Activated naive CD8-positive, alpha-beta T cell treated with anti-CD3 and anti-CD28 coated beads, Interleukin-2, amount 10 ng/mL, durations not matched to agents 7 days and 5 days (primary cell): ENCODE data around the gene ODC1. TPM values are rescaled to one million over a fixed set of nuclear protein-coding genes. Genes with fewer than 3 reads are reported as not detected.
A peak's percentile ranks its signal among the peaks of the same experiment; 100 is the strongest.
"Not testable (repeated sequence)": the region's sequence is repeated elsewhere in the genome, so short reads cannot be mapped to it uniquely, and the experiment has no call there.

ENCODE experiments used
- ATAC-seq: fragments of 150-1000 bp; cut with Tn5 transposase; one replicate; pipeline ENCODE4 v1.10.0; 2021; ENCODE audit warnings: low read depth, moderate library complexity
- POLR2A ChIA-PET: fragments of 350-600 bp; sonication (Branson Sonifier 250); formaldehyde crosslinking; loops from one replicate; lab custom pipeline; 2021; ENCODE audit warnings: antibody characterized with exemption; lab: Charles Lee
- DNase-seq: peaks from one replicate; pipeline ENCODE4 v3.0.0; 2021
- H3K27ac Mint-ChIP-seq: one replicate; pipeline ENCODE4 v1.8.0; 2022; ENCODE audit warnings: mild to moderate bottlenecking, mixed read lengths
- H3K27me3 Mint-ChIP-seq: one replicate; pipeline ENCODE4 v1.8.0; 2022; ENCODE audit warnings: mild to moderate bottlenecking, moderate library complexity, mixed read lengths
- H3K36me3 Mint-ChIP-seq: one replicate; pipeline ENCODE4 v1.8.0; 2021; ENCODE audit warnings: mild to moderate bottlenecking, mixed read lengths
- H3K4me1 Mint-ChIP-seq: one replicate; pipeline ENCODE4 v1.8.0; 2021; ENCODE audit warnings: mixed read lengths
- H3K4me3 Mint-ChIP-seq: one replicate; pipeline ENCODE4 v1.8.0; 2022; ENCODE audit warnings: mild to moderate bottlenecking, moderate library complexity, mixed read lengths
- H3K9me3 Mint-ChIP-seq: one replicate; pipeline ENCODE4 v1.8.0; 2021; ENCODE audit warnings: mixed read lengths
- total RNA-seq, 2 experiments: library from RNA; stranded (reverse); gene quantifications; one replicate each; pipeline ENCODE4 v1.2.3, GENCODE V29; 2021

The ODC1 gene
- total RNA-seq: 10 to 100 TPM; 42.0 to 43.8 TPM

DNA sequence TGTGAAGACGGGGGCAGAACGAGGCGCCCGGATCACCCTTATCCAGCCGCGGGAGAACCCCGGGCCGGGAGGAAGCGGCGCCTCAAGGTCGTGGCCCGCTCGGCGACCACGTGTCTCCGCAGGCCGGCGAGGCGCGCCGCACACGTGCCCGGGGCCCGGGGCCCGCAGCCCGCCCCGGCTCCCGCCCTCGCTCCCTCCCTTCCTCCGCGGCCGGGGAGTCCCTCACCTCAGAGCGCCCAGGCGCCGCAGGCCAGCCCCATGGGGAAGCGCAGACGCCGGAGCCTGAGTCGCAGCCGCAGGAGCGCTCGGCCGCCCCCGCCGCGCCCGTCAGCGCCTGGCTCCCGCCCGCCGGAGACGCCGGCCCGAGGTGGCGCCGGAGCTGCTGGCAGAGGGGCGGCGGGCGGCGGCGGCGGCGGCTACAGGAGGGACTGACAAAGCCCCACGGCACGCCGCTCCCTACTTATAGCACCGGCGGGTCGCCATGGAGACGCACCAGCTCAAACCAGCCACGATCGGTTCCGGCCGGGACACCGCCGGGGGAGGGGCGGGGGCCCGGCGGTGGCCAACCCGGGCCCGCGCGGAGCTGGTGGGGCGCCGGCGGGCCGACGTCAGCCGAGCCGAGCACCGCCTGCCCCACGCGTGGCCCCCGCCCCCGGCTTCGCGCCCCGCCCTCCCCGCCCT lies at the start of gene ODC1:
Gene ODC1, minus strand, starts transcription at position 433 of the 681 bp plus-strand sequence. CDS start 3,295 bp downstream, outside the sequence.
- POLR2A ChIA-PET: interaction anchor here (1.0 to 2.1 kb wide), 11 partner anchors 11 to 329 kb away, joined by 3 to 11 read pairs (median 4); partner anchors contain the start of gene NOL10
- DNase-seq (peak; percentile 93), ATAC-seq (peak; percentile 84)
- no peaks in the 10 kb centered on the region for H3K27me3 Mint-ChIP-seq
- H3K4me3 Mint-ChIP-seq: peak within 1 kb of the TSS; percentile 97
- peaks cover 15% of the 10 kb centered on the region for H3K36me3 Mint-ChIP-seq
- H3K27ac Mint-ChIP-seq: peak within 1 kb of the TSS; percentile 94
- peaks cover 31% of the 10 kb centered on the region for H3K4me1 Mint-ChIP-seq
- no peaks in the 10 kb centered on the region for H3K9me3 Mint-ChIP-seq

- Mint-ChIP-seq H3K9me3 (no peaks in the 10 kb centered on the region), H3K4me1 (peaks cover 7% of the 10 kb centered on the region), H3K27ac (no peak overlapping the region), H3K36me3 (no peaks in the 10 kb centered on the region), H3K4me3 (no peak overlapping the region), H3K27me3 (peaks cover 20% of the 10 kb centered on the region)
- ATAC-seq (no peak), DNase-seq (no peak)
- POLR2A ChIA-PET: no interaction called here
Measured at GRCh38 chr2:10497797-10498251, 49.7 kb upstream of the ODC1 start.

- ATAC-seq: no peak
- Mint-ChIP-seq H3K9me3 (peaks cover 2% of the 10 kb centered on the region), H3K36me3 (peaks cover 4% of the 10 kb centered on the region), H3K27me3 (peaks cover 26% of the 10 kb centered on the region), H3K4me3 (no peak overlapping the region), H3K4me1 (peaks cover 7% of the 10 kb centered on the region), H3K27ac (no peak overlapping the region)
- POLR2A ChIA-PET: no interaction called here
- DNase-seq: no peak
Measured at GRCh38 chr2:10495988-10496313, 47.8 kb upstream of the ODC1 start.

- Mint-ChIP-seq H3K4me1 (peaks cover 7% of the 10 kb centered on the region), H3K27ac (no peak overlapping the region), H3K36me3 (peaks cover 5% of the 10 kb centered on the region), H3K4me3 (no peak overlapping the region), H3K9me3 (peaks cover 4% of the 10 kb centered on the region), H3K27me3 (peaks cover 26% of the 10 kb centered on the region)
- no peak for ATAC-seq
- POLR2A ChIA-PET: no interaction called here
- DNase-seq: no peak
Measured at GRCh38 chr2:10495311-10495987, 47.3 kb upstream of the ODC1 start.

- peaks cover 4% of the 10 kb centered on the region for H3K9me3 Mint-ChIP-seq
- H3K4me3 Mint-ChIP-seq: no peak overlapping the region
- H3K27ac Mint-ChIP-seq: no peak overlapping the region
- H3K36me3 Mint-ChIP-seq: peaks cover 5% of the 10 kb centered on the region
- no peak for ATAC-seq
- H3K27me3 Mint-ChIP-seq: peaks cover 30% of the 10 kb centered on the region
- DNase-seq: no peak
- H3K4me1 Mint-ChIP-seq: peaks cover 7% of the 10 kb centered on the region
- POLR2A ChIA-PET: interaction anchor here (1.1 kb wide), 1 partner anchor 46 kb away, joined by 4 read pairs; the partner anchor contains the start of gene ODC1
Measured at GRCh38 chr2:10494351-10495066, 46.4 kb upstream of the ODC1 start.

- Mint-ChIP-seq H3K4me3 (no peak overlapping the region), H3K9me3 (peaks cover 4% of the 10 kb centered on the region), H3K27ac (peak overlapping the region; percentile 45), H3K27me3 (peaks cover 29% of the 10 kb centered on the region), H3K36me3 (peaks cover 5% of the 10 kb centered on the region), H3K4me1 (peaks cover 7% of the 10 kb centered on the region)
- DNase-seq (peak; percentile 66), ATAC-seq (peak; percentile 99)
- POLR2A ChIA-PET: interaction anchor here (1.1 kb wide), 1 partner anchor 45 kb away, joined by 4 read pairs; the partner anchor contains the start of gene ODC1
Measured at GRCh38 chr2:10493634-10494281, 45.6 kb upstream of the ODC1 start.

DNA sequence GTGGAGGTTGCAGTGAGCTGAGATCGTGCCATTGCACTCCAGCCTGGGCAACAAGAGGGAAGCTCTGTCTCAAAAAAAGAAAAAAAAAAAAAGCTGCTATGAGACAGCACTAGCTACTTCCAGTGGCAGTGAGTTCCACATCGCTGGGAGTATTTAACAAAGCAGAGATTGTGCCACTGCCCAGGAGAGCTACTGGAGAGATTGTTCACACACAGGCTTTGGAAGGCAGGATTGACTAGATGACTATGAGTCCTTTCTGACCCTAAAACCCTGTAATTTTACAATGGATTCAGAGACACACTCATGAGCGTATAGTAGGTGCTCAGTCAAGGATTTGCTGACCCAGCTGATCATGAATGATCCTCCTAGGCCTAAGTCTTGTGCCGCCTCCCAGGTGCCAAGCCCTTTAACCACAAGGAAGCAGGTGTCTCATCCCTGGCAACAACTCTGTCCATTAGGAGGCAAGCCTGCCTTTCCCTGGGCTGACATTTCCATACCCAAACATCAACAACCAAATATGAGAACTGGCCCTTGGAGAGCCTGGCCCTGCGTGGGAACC lies 45.0 kb upstream of the ODC1 start:
- H3K27me3 Mint-ChIP-seq: peaks cover 29% of the 10 kb centered on the region
- H3K36me3 Mint-ChIP-seq: peaks cover 5% of the 10 kb centered on the region
- peak overlapping the region; percentile 45 for H3K27ac Mint-ChIP-seq
- peaks cover 9% of the 10 kb centered on the region for H3K4me1 Mint-ChIP-seq
- POLR2A ChIA-PET: interaction anchor here (1.1 kb wide), 1 partner anchor 44 kb away, joined by 4 read pairs; the partner anchor contains the start of gene ODC1
- H3K9me3 Mint-ChIP-seq: peaks cover 4% of the 10 kb centered on the region
- no peak overlapping the region for H3K4me3 Mint-ChIP-seq
- no peak for ATAC-seq
- no peak for DNase-seq

DNA sequence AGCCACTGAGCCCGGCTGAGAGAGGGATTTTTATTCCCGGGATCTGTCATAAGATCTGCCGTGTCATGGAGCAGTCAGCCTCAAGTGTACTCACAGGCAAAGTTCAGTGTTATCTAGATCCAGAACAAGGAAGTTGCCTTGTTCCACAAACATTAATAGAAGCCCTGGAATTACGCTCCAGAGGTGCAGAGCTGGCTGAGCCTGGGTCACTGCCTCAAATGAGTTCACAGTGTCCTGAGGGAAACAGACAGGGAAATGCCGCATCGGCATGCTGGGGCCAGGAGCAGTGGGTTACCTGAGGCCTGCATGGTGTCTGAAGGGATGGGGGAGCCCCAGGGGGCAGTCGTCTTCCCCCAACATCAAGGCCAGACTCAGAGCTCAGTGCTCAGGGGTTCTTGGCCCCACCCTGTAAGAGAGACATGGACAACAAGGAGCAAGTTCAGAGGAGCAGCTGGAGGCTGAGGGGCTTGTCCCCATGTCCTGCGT lies 42.7 kb upstream of the ODC1 start:
- POLR2A ChIA-PET: interaction anchor here (0.6 kb wide), 1 partner anchor 173 kb away, joined by 5 read pairs; no protein-coding TSS in a partner anchor
- Mint-ChIP-seq H3K9me3 (peaks cover 4% of the 10 kb centered on the region), H3K36me3 (peaks cover 5% of the 10 kb centered on the region), H3K27ac (no peak overlapping the region), H3K4me1 (peaks cover 9% of the 10 kb centered on the region), H3K4me3 (no peak overlapping the region), H3K27me3 (peaks cover 17% of the 10 kb centered on the region)
- ATAC-seq: no peak
- DNase-seq: peak; percentile 5

DNA sequence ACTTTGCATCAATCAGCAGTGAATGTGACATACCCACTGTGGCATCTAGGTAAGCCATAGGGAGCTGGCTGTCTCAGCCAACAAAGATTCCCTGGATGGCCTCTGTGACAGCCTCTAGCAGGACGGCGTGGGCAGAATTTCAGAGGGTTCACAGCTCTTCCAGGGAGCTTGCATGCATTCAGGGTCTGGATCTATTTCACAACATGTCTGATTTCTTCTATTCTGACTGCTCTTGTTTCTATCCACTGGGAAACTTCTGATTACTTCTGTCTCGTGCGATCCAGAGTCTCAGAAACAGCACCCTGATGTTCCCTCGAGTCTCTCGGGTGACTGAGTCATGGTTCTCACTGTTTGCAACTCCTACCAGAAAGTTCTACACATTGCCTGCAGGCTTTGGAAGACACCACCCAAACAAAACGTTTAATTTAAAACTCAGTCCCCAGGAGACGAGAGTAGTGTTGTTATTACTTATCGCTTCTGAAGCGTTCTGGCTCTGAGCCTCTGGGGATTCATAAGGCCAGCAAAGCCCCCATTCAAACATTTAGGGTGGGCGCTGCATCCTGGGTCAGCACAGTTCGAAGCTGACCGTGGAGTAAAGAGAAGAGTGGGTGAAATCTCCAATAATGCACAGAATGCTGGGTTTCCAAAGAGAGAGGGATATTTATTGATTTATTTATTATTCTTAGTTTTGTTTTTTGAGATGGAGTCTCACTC lies 41.9 kb upstream of the ODC1 start:
- H3K9me3 Mint-ChIP-seq: peaks cover 4% of the 10 kb centered on the region
- peaks cover 8% of the 10 kb centered on the region for H3K4me1 Mint-ChIP-seq
- H3K27me3 Mint-ChIP-seq: peaks cover 16% of the 10 kb centered on the region
- peaks cover 5% of the 10 kb centered on the region for H3K36me3 Mint-ChIP-seq
- H3K27ac Mint-ChIP-seq: no peak overlapping the region
- DNase-seq (peak; percentile 7), ATAC-seq (no peak)
- no peak overlapping the region for H3K4me3 Mint-ChIP-seq
- POLR2A ChIA-PET: interaction anchor here (0.6 kb wide), 1 partner anchor 174 kb away, joined by 5 read pairs; no protein-coding TSS in a partner anchor

DNA sequence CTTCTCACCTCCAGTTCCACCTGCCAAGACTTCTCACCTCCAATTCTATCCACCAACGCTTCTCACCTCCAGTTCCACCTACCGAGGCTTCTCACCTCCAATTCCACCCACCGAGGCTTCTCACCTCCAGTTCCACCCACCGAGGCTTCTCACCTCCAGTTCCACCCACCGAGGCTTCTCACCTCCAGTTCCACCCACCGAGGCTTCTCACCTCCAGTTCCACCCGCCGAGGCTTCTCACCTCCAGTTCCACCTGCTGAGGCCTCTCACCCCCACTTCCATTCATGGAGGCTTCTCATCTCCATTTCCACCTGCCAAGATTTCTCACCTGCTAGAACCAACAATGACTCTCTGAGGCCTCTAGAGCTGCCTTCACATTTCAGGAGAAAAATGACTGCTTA lies 40.0 kb upstream of the ODC1 start:
- H3K27me3 Mint-ChIP-seq: peaks cover 31% of the 10 kb centered on the region
- H3K36me3 Mint-ChIP-seq, H3K27ac Mint-ChIP-seq, H3K4me3 Mint-ChIP-seq, ATAC-seq, H3K9me3 Mint-ChIP-seq, POLR2A ChIA-PET, H3K4me1 Mint-ChIP-seq: not testable (repeated sequence)
- peak; percentile 7 for DNase-seq

DNA sequence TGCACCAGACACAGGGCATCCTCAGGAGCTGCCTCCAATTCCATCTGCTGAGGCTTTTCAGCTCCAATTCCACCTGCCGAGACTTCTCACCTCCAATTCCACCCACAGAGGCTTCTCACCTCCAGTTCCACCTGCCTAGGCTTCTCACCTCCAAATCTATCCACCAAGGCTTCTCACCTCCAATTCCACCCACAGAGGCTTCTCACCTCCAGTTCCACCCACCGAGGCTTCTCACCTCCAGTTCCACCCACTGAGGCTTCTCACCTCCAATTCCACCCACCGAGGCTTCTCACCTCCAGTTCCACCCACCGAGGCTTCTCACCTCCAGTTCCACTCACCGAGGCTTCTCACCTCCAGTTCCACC lies 39.6 kb upstream of the ODC1 start:
- H3K36me3 Mint-ChIP-seq, H3K27ac Mint-ChIP-seq, ATAC-seq, H3K4me1 Mint-ChIP-seq, H3K9me3 Mint-ChIP-seq, DNase-seq, H3K4me3 Mint-ChIP-seq, POLR2A ChIA-PET: not testable (repeated sequence)
- peaks cover 34% of the 10 kb centered on the region for H3K27me3 Mint-ChIP-seq

DNA sequence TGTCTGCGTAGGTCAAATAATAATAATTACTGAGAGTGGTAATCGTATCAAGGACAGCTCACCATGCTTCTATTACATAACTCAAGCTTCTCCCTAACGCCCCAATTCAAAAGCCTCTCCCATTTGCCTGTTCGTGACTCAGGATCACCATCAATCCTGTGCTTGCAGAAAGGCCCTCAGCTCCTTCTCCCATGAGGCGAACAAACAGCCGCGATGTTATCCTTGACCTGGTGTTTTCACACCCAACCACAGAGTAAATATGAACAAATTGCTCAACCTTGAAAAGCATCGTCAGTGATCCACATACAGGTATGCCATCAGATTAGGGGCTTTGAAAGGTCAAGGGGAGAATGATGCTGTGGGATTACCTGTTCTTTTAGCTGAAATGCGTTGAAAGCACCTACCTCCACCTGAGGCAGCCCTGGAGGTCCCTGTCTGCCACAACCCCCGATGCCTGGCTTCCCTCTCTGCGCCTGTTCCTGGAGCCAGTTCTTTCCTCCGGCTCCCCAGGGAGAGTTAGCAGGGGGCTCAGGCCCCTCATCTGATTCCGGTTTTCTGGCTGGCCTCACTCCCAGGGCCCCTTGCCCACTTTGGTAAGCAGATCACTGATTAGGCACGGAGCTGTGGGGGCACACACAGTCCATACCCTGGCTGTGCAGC lies 39.1 kb upstream of the ODC1 start:
- POLR2A ChIA-PET: no interaction called here

More for the DNA sequence above, 39.1 kb upstream of the ODC1 start:
- no peak overlapping the region for H3K4me3 Mint-ChIP-seq
- no peak overlapping the region for H3K27ac Mint-ChIP-seq
- H3K9me3 Mint-ChIP-seq: peaks cover 4% of the 10 kb centered on the region
- H3K36me3 Mint-ChIP-seq: peaks cover 5% of the 10 kb centered on the region
- ATAC-seq: no peak
- DNase-seq: peak; percentile 12
- H3K27me3 Mint-ChIP-seq: peaks cover 35% of the 10 kb centered on the region
- H3K4me1 Mint-ChIP-seq: peaks cover 2% of the 10 kb centered on the region
